GM12878 (cell line): ENCODE data around the gene RPS16. TPM values are rescaled to one million over a fixed set of nuclear protein-coding genes. Genes with fewer than 3 reads are reported as not detected.

Source experiments
- BCL11A ChIP-seq: IDR thresholded peaks from 2 replicates; pipeline ENCODE4 v1.6.1; 2011; ENCODE audit warnings: low read depth, low read length
- FOS ChIP-seq: IDR thresholded peaks from 3 replicates; pipeline ENCODE4 v1.6.1; 2011; ENCODE audit warnings: borderline replicate concordance; ENCODE audit not compliant: insufficient read length; ENCODE audit errors: extremely low read depth
- GATAD2B ChIP-seq: fragments of 450-650 bp; conservative IDR thresholded peaks from 2 replicates; pipeline ENCODE4 v1.6.1; 2017; ENCODE audit warnings: low read depth, mild to moderate bottlenecking, moderate library complexity
- HCFC1 ChIP-seq: fragments of 150-350 bp; IDR thresholded peaks from 2 replicates; pipeline ENCODE4 v1.6.1; 2014; ENCODE audit warnings: low read length
- JUNB ChIP-seq: IDR thresholded peaks from 2 replicates; pipeline ENCODE4 v1.6.1; 2016; ENCODE audit warnings: antibody characterized with exemption, mild to moderate bottlenecking
- KAT2A ChIP-seq: conservative IDR thresholded peaks from 2 replicates; pipeline ENCODE4 v1.6.1; 2011; ENCODE audit warnings: low read depth, low read length; ENCODE audit not compliant: control insufficient read depth
- KLF5 ChIP-seq: fragments of 450-650 bp; IDR thresholded peaks from 2 replicates; pipeline ENCODE4 v1.6.1; 2014; ENCODE audit warnings: mild to moderate bottlenecking; ENCODE audit not compliant: partially characterized antibody
- MEF2B ChIP-seq: fragments of 450-650 bp; IDR thresholded peaks from 2 replicates; pipeline ENCODE4 v1.6.1; 2018; ENCODE audit warnings: mild to moderate bottlenecking, moderate library complexity; ENCODE audit not compliant: partially characterized antibody, poor library complexity, severe bottlenecking
- MYC ChIP-seq: IDR thresholded peaks from 2 replicates; pipeline ENCODE4 v1.6.1; 2011; ENCODE audit warnings: mild to moderate bottlenecking, low read length, moderate library complexity, inconsistent platforms; ENCODE audit not compliant: insufficient read depth, insufficient replicate concordance, insufficient read length, severe bottlenecking
- POLR2AphosphoS2 ChIP-seq: IDR thresholded peaks from 2 replicates; pipeline ENCODE4 v1.6.1; 2011; ENCODE audit warnings: low read depth, mild to moderate bottlenecking, low read length, improper control_type of control experiment, moderate library complexity
- ZNF622 ChIP-seq: fragments of 450-650 bp; IDR thresholded peaks from 2 replicates; pipeline ENCODE4 v1.6.1; 2017; ENCODE audit warnings: mild to moderate bottlenecking, inconsistent platforms
- polyA plus RNA-seq, 11 experiments: library from polyadenylated mRNA; depleted of rRNA in 4 of 11; unstranded in 6 of 11; stranded (reverse) in 5 of 11; fragments of >200 nt; fragmentation: Nextera tagmentation in 4 of 11; fragmentation: Illumina TruSeq in 1 of 11; extraction: Ambion mirVana in 4 of 11; extraction: Trizol in 1 of 11; gene quantifications; 1 replicate in 1 of 11; 2 replicates in 10 of 11; pipeline versions ENCODE4 v1.2.1 to v1.2.3, GENCODE V29; 2011 to 2016; ENCODE audit warnings: inconsistent platforms in 2 of 11, missing spikeins in 2 of 11, low read depth in 1 of 11
- total RNA-seq, 4 experiments: library from RNA; depleted of rRNA in 3 of 4; stranded (reverse); fragments of >200 nt in 3 of 4; fragmentation: Illumina TruSeq in 1 of 4; extraction: Trizol in 1 of 4; gene quantifications; 2 replicates each; pipeline versions ENCODE4 v1.2.1 to v1.2.3, GENCODE V29; 2013 to 2021
- TF ChIP-seq, protein P1 (sequence below): IDR thresholded peaks from 2 replicates; pipeline ENCODE4 v1.6.1; 2012; ENCODE audit warnings: low read depth, low read length, improper control_type of control experiment
- TF ChIP-seq, protein P2 (sequence below): IDR thresholded peaks from 2 replicates; pipeline ENCODE4 v1.6.1; 2012; ENCODE audit warnings: mild to moderate bottlenecking, low read depth, low read length
- TF ChIP-seq, protein P3 (sequence below): fragments of 450-650 bp; IDR thresholded peaks from 2 replicates; pipeline ENCODE4 v1.6.1; 2018; ENCODE audit warnings: borderline replicate concordance, mild to moderate bottlenecking; ENCODE audit not compliant: partially characterized antibody
- TF ChIP-seq, protein P4 (sequence below): fragments of 450-650 bp; IDR thresholded peaks from 2 replicates; pipeline ENCODE4 v1.6.1; 2017; ENCODE audit warnings: mild to moderate bottlenecking, moderate library complexity

Gene RPS16
- total and polyA plus RNA-seq, 10 of the 15 experiments (the other 5 are each of a cell fraction or from before 2014, with no cell fraction given) = 148 to 4,810 (median 2,343) TPM

DNA sequence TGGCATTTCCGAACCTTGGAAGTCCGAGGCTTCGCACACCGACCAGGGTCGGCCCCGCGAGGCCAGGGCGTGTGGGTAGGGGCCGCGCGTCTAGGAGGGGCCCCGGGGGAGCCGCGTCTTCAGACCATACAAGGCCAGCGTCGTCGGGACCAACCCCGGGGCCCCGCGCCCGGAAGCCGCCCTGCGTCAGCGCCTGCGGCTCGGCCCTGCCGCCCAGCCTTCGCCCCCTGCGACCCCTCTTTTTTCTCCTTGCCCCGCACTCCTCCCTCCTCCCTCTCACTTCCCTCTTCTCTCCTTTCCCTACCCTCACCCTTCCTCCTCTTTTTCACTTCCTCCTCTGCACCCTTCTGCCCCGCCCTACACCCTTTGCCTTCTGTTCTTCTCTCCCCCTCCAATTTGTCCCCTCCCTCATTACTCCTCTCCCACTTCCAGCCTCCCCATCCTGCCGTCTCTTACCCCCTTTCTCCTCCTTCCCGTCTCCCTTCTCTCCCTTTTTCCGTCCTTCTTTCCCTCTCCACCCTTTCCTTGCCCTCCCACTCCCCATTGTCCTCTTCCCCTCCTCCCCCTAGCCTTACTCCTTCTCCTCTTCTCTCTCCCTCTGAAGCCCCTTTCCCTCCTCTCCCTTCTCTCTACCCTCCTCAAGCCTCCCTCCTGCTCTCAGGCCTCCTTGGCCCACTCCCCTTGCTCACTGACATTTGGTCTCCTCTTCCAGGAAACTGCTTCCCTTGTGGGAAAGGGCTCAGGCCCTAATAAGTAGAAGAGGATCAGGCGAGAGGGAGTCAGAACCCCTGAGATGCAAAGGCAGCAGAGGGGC lies 25.5 kb downstream of the RPS16 start (continued):
- TF ChIP-seq FOS (no peak), BCL11A (peak; percentile 64; the same call in 1 of the 2 replicates), POLR2AphosphoS2 (no peak; the same call in none of the 2 replicates), JUNB (no peak), MEF2B (peak; percentile 71), HCFC1 (peak; percentile 23; the same call in 1 of the 2 replicates), KLF5 (no peak), KAT2A (no peak), GATAD2B (peak; percentile 96), MYC (no peak), ZNF622 (peak; percentile 32; the same call in 1 of the 2 replicates)
- TF ChIP-seq, protein P1, sequence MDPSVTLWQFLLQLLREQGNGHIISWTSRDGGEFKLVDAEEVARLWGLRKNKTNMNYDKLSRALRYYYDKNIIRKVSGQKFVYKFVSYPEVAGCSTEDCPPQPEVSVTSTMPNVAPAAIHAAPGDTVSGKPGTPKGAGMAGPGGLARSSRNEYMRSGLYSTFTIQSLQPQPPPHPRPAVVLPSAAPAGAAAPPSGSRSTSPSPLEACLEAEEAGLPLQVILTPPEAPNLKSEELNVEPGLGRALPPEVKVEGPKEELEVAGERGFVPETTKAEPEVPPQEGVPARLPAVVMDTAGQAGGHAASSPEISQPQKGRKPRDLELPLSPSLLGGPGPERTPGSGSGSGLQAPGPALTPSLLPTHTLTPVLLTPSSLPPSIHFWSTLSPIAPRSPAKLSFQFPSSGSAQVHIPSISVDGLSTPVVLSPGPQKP = peak; percentile 87
- TF ChIP-seq, protein P2, sequence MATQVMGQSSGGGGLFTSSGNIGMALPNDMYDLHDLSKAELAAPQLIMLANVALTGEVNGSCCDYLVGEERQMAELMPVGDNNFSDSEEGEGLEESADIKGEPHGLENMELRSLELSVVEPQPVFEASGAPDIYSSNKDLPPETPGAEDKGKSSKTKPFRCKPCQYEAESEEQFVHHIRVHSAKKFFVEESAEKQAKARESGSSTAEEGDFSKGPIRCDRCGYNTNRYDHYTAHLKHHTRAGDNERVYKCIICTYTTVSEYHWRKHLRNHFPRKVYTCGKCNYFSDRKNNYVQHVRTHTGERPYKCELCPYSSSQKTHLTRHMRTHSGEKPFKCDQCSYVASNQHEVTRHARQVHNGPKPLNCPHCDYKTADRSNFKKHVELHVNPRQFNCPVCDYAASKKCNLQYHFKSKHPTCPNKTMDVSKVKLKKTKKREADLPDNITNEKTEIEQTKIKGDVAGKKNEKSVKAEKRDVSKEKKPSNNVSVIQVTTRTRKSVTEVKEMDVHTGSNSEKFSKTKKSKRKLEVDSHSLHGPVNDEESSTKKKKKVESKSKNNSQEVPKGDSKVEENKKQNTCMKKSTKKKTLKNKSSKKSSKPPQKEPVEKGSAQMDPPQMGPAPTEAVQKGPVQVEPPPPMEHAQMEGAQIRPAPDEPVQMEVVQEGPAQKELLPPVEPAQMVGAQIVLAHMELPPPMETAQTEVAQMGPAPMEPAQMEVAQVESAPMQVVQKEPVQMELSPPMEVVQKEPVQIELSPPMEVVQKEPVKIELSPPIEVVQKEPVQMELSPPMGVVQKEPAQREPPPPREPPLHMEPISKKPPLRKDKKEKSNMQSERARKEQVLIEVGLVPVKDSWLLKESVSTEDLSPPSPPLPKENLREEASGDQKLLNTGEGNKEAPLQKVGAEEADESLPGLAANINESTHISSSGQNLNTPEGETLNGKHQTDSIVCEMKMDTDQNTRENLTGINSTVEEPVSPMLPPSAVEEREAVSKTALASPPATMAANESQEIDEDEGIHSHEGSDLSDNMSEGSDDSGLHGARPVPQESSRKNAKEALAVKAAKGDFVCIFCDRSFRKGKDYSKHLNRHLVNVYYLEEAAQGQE = 0 out of 2 replicates have a peak, but pooled peaks have one; percentile 8
- TF ChIP-seq, protein P3, sequence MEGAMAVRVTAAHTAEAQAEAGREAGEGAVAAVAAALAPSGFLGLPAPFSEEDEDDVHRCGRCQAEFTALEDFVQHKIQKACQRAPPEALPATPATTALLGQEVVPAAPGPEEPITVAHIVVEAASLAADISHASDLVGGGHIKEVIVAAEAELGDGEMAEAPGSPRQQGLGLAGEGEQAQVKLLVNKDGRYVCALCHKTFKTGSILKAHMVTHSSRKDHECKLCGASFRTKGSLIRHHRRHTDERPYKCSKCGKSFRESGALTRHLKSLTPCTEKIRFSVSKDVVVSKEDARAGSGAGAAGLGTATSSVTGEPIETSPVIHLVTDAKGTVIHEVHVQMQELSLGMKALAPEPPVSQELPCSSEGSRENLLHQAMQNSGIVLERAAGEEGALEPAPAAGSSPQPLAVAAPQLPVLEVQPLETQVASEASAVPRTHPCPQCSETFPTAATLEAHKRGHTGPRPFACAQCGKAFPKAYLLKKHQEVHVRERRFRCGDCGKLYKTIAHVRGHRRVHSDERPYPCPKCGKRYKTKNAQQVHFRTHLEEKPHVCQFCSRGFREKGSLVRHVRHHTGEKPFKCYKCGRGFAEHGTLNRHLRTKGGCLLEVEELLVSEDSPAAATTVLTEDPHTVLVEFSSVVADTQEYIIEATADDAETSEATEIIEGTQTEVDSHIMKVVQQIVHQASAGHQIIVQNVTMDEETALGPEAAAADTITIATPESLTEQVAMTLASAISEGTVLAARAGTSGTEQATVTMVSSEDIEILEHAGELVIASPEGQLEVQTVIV = peak; percentile 78
- TF ChIP-seq, protein P4, sequence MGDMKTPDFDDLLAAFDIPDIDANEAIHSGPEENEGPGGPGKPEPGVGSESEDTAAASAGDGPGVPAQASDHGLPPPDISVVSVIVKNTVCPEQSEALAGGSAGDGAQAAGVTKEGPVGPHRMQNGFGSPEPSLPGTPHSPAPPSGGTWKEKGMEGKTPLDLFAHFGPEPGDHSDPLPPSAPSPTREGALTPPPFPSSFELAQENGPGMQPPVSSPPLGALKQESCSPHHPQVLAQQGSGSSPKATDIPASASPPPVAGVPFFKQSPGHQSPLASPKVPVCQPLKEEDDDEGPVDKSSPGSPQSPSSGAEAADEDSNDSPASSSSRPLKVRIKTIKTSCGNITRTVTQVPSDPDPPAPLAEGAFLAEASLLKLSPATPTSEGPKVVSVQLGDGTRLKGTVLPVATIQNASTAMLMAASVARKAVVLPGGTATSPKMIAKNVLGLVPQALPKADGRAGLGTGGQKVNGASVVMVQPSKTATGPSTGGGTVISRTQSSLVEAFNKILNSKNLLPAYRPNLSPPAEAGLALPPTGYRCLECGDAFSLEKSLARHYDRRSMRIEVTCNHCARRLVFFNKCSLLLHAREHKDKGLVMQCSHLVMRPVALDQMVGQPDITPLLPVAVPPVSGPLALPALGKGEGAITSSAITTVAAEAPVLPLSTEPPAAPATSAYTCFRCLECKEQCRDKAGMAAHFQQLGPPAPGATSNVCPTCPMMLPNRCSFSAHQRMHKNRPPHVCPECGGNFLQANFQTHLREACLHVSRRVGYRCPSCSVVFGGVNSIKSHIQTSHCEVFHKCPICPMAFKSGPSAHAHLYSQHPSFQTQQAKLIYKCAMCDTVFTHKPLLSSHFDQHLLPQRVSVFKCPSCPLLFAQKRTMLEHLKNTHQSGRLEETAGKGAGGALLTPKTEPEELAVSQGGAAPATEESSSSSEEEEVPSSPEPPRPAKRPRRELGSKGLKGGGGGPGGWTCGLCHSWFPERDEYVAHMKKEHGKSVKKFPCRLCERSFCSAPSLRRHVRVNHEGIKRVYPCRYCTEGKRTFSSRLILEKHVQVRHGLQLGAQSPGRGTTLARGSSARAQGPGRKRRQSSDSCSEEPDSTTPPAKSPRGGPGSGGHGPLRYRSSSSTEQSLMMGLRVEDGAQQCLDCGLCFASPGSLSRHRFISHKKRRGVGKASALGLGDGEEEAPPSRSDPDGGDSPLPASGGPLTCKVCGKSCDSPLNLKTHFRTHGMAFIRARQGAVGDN = peak; percentile 85; the same call in 1 of the 2 replicates
